T-helper 22 cell (primary cell): ENCODE measurements around the gene GSN.
A peak's percentile ranks its signal among the peaks of the same experiment; 100 is the strongest.

ENCODE experiments used
- DNase-seq: peaks from one replicate; pipeline ENCODE4 v3.0.0-alpha.2; 2020; ENCODE audit warnings: low read depth

Gene GSN

GRCh38 chr9:121267689-121268597, at the start of gene GSN:
Gene GSN (plus strand): TSS chr9:121268162. CDS start chr9:121301972, 33,810 bp downstream.
- peak; percentile 14 for DNase-seq

DNA sequence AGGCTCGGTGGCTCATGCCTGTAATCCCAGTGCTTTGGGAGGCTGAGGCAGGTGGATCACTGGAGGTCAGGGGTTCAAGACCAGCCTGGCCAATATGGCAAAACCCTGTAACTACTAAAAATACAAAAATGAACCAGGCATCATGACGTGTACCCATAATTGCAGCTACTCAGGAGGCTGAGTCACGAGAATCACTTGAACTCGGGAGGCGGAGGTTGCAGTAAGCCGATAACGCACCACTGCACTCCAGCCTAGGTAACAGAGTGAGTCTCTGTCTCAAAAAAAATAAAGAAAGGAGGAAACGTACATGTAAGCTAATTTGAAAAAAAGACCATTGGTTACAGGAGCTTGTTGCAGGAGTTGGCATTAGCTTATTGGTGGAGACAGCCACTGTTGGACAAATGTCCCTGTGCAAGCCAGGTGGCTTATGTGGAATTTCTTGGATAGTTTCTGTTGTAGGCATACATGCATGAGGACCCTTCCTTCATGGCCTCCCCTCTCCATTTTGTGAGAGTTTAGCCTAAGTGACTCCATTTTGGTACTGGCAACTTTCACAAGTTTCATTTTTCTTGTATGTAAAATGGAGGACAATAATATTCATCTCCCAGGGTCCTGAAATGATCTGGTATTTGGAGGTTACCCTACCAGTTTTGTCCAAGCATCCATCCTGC, 49.5 kb upstream of the GSN start:
- no peak for DNase-seq

DNA sequence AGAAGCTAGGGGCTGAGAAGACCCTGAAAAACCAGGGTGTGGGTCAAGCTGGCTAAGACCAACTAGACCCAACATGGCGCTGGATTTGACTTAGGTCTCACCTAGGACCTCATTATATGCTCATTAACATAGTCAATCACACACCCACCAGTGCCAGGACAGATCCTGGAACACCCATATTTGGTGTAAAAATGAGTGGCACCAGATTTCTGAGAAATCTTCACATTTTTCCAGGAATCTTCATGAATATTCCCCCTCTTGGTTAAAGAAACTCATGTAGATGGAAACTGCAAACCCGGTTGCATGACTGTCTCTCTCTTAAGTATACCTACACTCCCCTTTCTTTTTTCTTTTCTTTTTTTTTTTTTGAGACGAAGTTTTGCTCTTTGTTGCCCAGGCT, 48.4 kb upstream of the GSN start:
- no peak for DNase-seq

DNA sequence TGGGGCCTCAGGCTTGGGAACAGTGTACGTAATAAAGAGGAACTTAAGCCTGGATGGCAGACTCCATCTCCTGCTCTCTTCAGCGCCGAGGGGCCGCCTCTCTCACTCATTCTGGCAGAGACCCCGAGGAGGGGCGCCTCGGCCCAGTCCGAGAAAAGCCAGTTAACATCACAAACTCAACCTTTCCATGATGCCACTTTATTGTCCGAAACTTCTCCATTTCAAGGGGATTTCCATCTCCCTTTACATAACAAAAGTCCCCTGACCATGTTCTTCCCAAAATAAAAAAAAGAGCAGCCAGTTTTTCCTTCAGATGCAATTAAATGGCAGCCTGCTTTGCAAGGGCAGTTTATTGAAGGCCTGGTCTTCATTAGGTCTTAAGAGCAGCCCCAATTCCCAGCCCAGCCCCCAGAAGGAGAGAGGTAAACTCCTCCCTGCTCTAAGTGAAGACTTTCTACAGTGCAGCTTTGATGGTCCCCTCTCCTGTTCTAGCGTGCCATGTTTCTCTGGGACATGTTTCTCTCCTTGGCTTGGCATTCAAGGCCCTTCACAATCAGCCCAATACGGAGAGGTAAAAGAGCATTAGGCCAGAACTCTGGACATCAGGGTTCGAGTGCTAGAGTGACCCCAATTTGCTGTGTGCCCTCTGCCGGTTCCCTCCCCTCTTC, 46.8 kb upstream of the GSN start:
- no peak for DNase-seq

DNA sequence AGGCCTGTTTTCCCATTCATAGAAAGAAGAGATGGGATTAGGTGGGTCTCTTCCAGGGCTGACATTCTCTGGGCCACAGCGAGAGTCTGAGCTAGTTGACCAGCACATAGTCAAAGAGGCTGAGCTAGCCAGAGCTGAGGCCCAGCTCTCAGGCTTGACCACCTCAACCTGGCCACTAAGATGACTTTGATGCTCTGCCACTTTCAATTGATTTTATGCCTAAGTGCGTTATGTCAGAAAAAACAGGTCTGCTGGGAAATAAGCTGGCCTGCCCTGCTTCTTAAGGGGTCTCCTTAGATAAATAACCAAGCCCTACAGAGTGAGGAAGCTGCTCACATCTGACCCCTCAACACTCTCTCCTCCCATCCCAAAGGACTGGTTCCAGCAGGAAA, 46.3 kb upstream of the GSN start:
- no peak for DNase-seq

DNA sequence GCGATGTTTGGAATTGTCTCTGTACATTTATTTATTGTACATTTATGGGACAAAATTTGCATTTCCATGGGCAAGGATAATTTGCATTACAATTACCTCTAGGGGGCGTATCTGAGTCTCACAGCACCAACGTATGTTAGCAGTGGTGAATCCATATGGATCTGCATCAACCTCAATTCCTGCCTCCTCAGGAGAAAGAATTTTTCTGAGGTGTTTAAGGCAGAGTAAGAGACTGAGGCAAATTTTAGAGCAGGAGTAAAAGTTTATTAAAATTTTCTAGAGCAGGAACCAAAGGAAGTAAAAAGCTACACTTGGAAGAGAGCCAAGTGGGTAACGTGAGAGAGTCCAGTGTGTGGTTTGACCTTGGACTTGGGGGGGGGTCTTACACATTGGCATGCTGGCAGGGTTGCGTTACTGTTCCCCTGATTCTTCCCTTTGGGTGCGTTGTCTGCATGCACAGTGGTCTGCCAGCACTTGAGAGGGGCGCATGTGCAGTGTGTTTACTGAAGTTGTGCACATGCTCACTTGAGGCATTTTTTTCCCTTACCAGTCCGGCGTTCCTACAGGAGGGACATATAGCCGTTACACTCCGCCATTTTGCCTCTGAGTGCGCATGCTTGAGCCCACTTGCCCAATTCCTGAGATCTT, 45.3 kb upstream of the GSN start:
- DNase-seq: no peak

DNA sequence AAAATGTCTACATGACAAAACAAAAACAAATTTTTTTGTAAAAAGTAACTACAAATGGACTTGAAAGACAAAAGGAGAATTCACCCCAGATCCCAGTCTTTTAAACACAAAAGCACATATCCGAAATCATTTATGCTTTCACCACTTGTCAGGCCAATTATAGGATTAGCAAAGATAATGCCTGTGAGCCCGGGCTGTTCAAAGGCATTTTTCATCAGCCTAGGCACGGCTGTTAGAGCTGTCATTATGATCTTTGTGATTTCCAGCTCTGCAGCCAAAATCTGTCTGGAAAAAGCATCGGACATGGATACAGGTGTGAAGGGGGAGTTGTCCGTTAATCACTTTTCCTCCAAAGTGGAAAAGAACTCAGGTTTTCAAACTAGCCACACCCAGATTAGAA, 42.7 kb upstream of the GSN start:
- no peak for DNase-seq

GRCh38 chr9:121226175-121226574, 41.8 kb upstream of the GSN start:
- DNase-seq: no peak

- no peak for DNase-seq
Observed at GRCh38 chr9:121227862-121228261, 40.1 kb upstream of the GSN start.

- no peak for DNase-seq
Observed at GRCh38 chr9:121230256-121230655, 37.7 kb upstream of the GSN start.

GRCh38 chr9:121232251-121232650, 35.7 kb upstream of the GSN start:
- no peak for DNase-seq

DNA sequence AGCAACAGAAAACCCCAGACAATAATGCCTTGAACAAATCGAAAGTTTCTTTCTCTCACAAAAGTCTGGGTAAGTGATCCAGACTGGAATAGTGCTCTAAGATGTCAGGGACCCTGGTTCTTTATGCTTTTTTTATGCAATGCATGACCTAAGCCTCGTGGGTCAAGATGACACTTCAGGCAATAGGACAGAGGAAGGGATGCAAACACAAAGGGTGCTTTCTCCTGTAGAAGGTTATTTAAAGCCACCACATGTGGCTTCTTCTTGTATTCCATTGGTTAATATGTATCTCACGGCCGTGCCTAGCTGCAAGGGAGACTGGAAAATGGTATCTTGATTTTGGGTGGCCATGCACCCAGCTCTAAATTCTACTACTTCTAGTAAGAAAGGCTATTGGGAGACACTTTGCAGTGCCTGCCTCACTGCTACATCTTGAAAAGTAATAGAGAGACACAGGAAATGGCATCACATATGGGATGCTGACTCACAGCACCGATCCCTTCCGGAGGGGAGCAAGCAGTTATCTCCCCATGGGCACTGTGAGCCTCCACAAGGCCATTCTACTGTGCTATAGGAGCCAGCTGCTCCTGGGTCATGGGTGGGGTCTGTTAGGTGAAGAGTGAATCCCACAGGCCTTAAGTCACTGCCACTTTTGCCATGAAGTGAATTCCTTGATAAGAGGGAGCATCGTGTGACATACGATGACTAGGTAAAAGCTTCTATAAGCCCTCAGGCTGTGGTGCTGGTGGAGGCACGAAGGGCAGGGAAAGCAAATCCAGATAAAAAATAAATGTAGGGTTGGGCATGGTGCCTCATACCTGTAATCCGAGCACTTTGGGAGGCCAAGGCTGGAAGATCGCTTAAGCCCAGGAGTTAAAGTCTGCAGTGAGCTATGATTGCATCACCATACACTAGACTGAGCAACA, 33.8 kb upstream of the GSN start:
- DNase-seq: no peak

DNA sequence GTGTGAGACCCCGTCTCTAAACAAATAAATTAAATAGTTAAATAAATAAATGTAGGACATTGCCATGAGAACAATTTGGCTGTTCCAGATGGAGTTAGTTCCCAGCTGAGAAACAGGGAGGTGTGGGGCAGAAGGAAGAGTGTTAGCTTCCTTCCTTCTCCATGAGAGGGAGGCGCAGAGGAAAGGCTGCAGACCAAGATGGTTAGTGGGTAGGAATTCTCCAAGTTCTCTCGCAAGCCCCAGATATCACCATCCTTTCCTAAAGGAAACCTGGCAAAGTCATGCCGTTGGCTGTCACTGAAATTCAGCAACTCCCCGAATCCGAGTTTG, 33.2 kb upstream of the GSN start:
- DNase-seq: no peak

DNA sequence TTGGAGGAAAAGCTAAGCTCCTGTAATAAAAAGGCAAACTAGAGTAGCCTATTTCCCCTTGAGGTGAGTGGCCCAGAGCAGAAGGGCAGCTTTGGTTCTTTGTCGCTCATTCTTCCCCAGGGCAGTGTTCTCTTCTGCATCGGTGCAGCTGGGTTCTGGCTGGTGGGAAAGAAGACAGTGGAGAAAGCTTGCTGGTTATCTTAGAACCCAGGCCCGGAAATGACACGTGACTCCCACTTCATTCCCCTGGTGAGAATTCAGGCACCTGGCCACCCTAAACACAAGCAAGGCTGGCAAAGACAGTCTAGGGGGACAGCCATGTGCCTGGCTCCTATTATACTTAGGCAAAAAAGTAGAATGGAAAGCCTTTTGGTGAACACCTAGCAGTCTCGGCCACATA, 32.5 kb upstream of the GSN start:
- DNase-seq: no peak

- DNase-seq: no peak
Observed at GRCh38 chr9:121237916-121238315, 30.0 kb upstream of the GSN start.

- no peak for DNase-seq
Observed at GRCh38 chr9:121239071-121239470, 28.9 kb upstream of the GSN start.

DNA sequence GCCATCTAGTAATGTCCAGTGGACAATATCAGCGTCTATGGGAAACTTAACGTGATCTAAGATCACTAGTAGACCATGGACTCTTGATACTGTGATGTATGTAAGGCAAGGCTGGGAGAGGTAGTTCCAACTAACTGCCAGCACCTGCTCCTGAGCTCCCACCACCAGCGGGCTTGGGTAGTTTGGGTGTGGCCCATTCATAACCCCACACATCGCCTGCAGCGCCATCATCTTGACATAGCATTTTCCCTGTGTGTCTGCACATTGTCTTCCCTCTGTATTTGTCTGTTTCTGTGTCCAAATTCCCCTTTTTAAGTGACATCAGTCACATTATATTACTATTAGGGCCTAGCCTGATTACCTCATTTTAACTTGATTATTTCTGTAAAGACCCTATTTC, 28.1 kb upstream of the GSN start:
- DNase-seq: no peak

- no peak for DNase-seq
Observed at GRCh38 chr9:121240472-121241135, 27.4 kb upstream of the GSN start.

GRCh38 chr9:121242219-121242958, 25.6 kb upstream of the GSN start:
- DNase-seq: no peak

- no peak for DNase-seq
Observed at GRCh38 chr9:121242959-121243346, 25.0 kb upstream of the GSN start.
